Measurements from ENCODE around the gene ANKRD52. TPM values are rescaled to one million over a fixed set of nuclear protein-coding genes. Genes with fewer than 3 reads are reported as not detected.

ANKRD52 gene
- polyA plus RNA-seq, 2 of the 4 experiments (the other 2 are of a cell fraction) = 26.1 to 48.7 TPM

DNA sequence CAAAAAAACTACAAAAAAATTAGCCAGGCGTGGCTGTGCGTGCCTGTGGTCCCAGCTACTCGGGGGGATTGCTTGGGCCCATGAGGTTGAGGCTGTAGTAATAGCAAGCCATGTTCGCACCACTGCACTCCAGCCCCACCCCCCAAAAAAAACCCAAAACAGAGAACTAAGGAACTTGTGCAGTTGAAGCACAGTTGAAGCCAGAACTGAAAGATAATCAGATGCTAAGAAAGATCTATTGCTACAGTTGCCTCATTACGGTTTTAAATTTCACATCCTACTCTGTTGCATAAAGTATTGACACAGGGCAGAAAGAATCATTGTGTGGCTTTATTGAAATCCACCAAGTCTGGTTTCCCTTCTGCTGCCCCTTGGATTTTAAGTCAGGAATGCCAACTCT lies 38.1 kb upstream of the ANKRD52 start:
- DNase-seq (ENCODE audit: low read depth in 1 of 2, low spot score in 1 of 2) (no peak), ATAC-seq (no peak), FAIRE-seq (no peak)
- 87% methylated on average over 5 of the region's 5 CpGs for WGBS (ENCODE audit: missing lambda C conversion rate)
- H3K4me3 ChIP-seq = no peak overlapping the region
- no peak overlapping the region for H3K4me2 ChIP-seq
- H3K4me1 ChIP-seq = peaks cover 23% of the 10 kb centered on the region; the same call in 2 of the 3 replicates
- ChIA-PET CTCF (interaction anchor here (1.3 kb wide), 1 partner anchor 17 kb away, joined by 3 read pairs; no protein-coding TSS in a partner anchor), POLR2A (no interaction called here)
- no peak overlapping the region for H3K27ac ChIP-seq
- TF ChIP-seq NR3C1 (IDR thresholded peaks at IDR 0.05) = no peak
- no peak for TF ChIP-seq ZSCAN20 (CRISPR knock-in tag; IDR thresholded peaks at IDR 0.05)
- TF ChIP-seq, protein P1, sequence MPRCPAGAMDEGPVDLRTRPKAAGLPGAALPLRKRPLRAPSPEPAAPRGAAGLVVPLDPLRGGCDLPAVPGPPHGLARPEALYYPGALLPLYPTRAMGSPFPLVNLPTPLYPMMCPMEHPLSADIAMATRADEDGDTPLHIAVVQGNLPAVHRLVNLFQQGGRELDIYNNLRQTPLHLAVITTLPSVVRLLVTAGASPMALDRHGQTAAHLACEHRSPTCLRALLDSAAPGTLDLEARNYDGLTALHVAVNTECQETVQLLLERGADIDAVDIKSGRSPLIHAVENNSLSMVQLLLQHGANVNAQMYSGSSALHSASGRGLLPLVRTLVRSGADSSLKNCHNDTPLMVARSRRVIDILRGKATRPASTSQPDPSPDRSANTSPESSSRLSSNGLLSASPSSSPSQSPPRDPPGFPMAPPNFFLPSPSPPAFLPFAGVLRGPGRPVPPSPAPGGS (IDR thresholded peaks at IDR 0.05) = no peak
- no peak for TF ChIP-seq EHF (CRISPR knock-in tag; IDR thresholded peaks at IDR 0.05)
- TF ChIP-seq NPAS2 (CRISPR knock-in tag; IDR thresholded peaks at IDR 0.05; ENCODE audit: borderline replicate concordance) = no peak
- TF ChIP-seq FOSL2 (IDR thresholded peaks at IDR 0.05) = no peak
- no peak for TF ChIP-seq FOSL2 (CRISPR knock-in tag; IDR thresholded peaks at IDR 0.05)
- TF ChIP-seq RARB (CRISPR knock-in tag; IDR thresholded peaks at IDR 0.05) = no peak
- TF ChIP-seq CHD2 (IDR thresholded peaks at IDR 0.05; ENCODE audit: low read length, partially characterized antibody) = no peak
- TF ChIP-seq, protein P2, sequence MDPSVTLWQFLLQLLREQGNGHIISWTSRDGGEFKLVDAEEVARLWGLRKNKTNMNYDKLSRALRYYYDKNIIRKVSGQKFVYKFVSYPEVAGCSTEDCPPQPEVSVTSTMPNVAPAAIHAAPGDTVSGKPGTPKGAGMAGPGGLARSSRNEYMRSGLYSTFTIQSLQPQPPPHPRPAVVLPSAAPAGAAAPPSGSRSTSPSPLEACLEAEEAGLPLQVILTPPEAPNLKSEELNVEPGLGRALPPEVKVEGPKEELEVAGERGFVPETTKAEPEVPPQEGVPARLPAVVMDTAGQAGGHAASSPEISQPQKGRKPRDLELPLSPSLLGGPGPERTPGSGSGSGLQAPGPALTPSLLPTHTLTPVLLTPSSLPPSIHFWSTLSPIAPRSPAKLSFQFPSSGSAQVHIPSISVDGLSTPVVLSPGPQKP (IDR thresholded peaks at IDR 0.05; ENCODE audit: low read depth, low read length) = no peak
- no peak for TF ChIP-seq NFE2L2 (conservative IDR thresholded peaks at IDR 0.05; ENCODE audit: low read length)
- no peak for TF ChIP-seq MAZ (IDR thresholded peaks at IDR 0.05; ENCODE audit: borderline replicate concordance, low read depth, low read length)
- TF ChIP-seq PHF8 (IDR thresholded peaks at IDR 0.05; ENCODE audit: borderline replicate concordance, low read depth) = no peak
- TF ChIP-seq, protein P3, sequence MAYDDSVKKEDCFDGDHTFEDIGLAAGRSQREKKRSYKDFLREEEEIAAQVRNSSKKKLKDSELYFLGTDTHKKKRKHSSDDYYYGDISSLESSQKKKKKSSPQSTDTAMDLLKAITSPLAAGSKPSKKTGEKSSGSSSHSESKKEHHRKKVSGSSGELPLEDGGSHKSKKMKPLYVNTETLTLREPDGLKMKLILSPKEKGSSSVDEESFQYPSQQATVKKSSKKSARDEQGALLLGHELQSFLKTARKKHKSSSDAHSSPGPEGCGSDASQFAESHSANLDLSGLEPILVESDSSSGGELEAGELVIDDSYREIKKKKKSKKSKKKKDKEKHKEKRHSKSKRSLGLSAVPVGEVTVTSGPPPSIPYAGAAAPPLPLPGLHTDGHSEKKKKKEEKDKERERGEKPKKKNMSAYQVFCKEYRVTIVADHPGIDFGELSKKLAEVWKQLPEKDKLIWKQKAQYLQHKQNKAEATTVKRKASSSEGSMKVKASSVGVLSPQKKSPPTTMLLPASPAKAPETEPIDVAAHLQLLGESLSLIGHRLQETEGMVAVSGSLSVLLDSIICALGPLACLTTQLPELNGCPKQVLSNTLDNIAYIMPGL (CRISPR knock-in tag; IDR thresholded peaks at IDR 0.05; ENCODE audit: borderline replicate concordance) = no peak
- TF ChIP-seq, protein P4, sequence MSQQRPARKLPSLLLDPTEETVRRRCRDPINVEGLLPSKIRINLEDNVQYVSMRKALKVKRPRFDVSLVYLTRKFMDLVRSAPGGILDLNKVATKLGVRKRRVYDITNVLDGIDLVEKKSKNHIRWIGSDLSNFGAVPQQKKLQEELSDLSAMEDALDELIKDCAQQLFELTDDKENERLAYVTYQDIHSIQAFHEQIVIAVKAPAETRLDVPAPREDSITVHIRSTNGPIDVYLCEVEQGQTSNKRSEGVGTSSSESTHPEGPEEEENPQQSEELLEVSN (IDR thresholded peaks at IDR 0.05; ENCODE audit: borderline replicate concordance, low read depth) = no peak
- TF ChIP-seq POLR2AphosphoS2 (conservative IDR thresholded peaks at IDR 0.05; ENCODE audit: low read length) = no peak
- TF ChIP-seq TFCP2L1 (CRISPR knock-in tag; IDR thresholded peaks at IDR 0.05) = no peak
- no peak for TF ChIP-seq GATA3 (IDR thresholded peaks at IDR 0.05; ENCODE audit: borderline replicate concordance)
- no peak for TF ChIP-seq EHMT2 (IDR thresholded peaks at IDR 0.05; ENCODE audit: low read depth)
- no peak for TF ChIP-seq ZNF302 (CRISPR knock-in tag; IDR thresholded peaks at IDR 0.05)
- TF ChIP-seq, protein P5, sequence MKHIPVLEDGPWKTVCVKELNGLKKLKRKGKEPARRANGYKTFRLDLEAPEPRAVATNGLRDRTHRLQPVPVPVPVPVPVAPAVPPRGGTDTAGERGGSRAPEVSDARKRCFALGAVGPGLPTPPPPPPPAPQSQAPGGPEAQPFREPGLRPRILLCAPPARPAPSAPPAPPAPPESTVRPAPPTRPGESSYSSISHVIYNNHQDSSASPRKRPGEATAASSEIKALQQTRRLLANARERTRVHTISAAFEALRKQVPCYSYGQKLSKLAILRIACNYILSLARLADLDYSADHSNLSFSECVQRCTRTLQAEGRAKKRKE (CRISPR knock-in tag; IDR thresholded peaks at IDR 0.05; ENCODE audit: low read depth) = no peak
- H3K9me3 ChIP-seq = no peaks in the 10 kb centered on the region

DNA sequence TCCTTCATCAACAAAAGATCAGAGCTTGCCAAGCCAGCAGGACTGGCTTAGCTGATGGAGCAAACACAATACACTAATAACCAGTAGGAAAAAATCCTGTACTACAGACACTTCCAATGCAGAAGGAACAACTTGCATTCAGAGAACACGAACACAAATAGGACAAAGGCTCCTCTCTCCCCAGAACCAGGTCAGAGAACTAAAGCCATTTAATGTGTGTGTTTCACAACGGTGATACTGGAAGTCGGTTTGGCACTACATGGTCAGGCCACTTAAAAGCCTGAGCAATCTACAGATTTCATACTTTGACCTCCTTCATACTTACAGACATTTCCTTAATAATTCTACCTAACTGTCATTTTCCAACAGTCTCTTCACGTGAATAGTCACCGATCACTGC lies 35.6 kb upstream of the ANKRD52 start:
- WGBS (ENCODE audit: missing lambda C conversion rate) = 89% methylated on average over 5 of the region's 5 CpGs
- Histone ChIP-seq H3K9me3 (no peaks in the 10 kb centered on the region), H3K4me1 (peaks cover 14% of the 10 kb centered on the region; the same call in 2 of the 3 replicates), H3K4me3 (no peak overlapping the region), H3K27ac (no peak overlapping the region), H3K4me2 (no peak overlapping the region)
- no peak for DNase-seq (ENCODE audit: low read depth in 1 of 2, low spot score in 1 of 2)
- FAIRE-seq = no peak
- ChIA-PET POLR2A (no interaction called here), CTCF (interaction anchor here (0.7 to 1.7 kb wide), 3 partner anchors 11 to 60 kb away, joined by 3 to 4 read pairs (median 4); partner anchors contain the start of gene COQ10A)
- no peak for ATAC-seq
- TF ChIP-seq, protein P6, sequence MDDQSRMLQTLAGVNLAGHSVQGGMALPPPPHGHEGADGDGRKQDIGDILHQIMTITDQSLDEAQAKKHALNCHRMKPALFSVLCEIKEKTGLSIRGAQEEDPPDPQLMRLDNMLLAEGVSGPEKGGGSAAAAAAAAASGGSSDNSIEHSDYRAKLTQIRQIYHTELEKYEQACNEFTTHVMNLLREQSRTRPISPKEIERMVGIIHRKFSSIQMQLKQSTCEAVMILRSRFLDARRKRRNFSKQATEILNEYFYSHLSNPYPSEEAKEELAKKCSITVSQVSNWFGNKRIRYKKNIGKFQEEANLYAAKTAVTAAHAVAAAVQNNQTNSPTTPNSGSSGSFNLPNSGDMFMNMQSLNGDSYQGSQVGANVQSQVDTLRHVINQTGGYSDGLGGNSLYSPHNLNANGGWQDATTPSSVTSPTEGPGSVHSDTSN (IDR thresholded peaks at IDR 0.05) = no peak
- TF ChIP-seq NR3C1 (IDR thresholded peaks at IDR 0.05) = no peak
- TF ChIP-seq GATA3 (IDR thresholded peaks at IDR 0.05; ENCODE audit: borderline replicate concordance) = no peak

Data from A549 (cell line).